NCI-H226 (cell line): ENCODE results near the gene MYO9A.
"Not testable (repeated sequence)": the region's sequence is repeated elsewhere in the genome, so short reads cannot be mapped to it uniquely, and the experiment has no call there.

Experiments
- DNase-seq: peaks from one replicate; pipeline ENCODE4 v3.0.0-alpha.2; 2015

The MYO9A gene

GRCh38 chr15:72139667-72140066, 21.7 kb upstream of the MYO9A start:
- no peak for DNase-seq

- no peak for DNase-seq
These were observed 18.5 kb upstream of the MYO9A start for GRCh38 chr15:72136170-72137051.

GRCh38 chr15:72135719-72136118, 17.8 kb upstream of the MYO9A start:
- DNase-seq: no peak

GRCh38 chr15:72133211-72133610, 15.3 kb upstream of the MYO9A start:
- no peak for DNase-seq

- DNase-seq: no peak
These were observed 14.0 kb upstream of the MYO9A start for GRCh38 chr15:72131922-72132321.

- no peak for DNase-seq
These were observed 12.3 kb upstream of the MYO9A start for GRCh38 chr15:72130272-72130671.

- no peak for DNase-seq
These were observed 10.4 kb upstream of the MYO9A start for GRCh38 chr15:72128359-72128758.

GRCh38 chr15:72127724-72128322, 9.9 kb upstream of the MYO9A start:
- no peak for DNase-seq

- DNase-seq: no peak
These were observed 6.3 kb upstream of the MYO9A start for GRCh38 chr15:72124218-72124617.

- peak; percentile 81 for DNase-seq
These were observed 399 bp downstream of the MYO9A start for GRCh38 chr15:72117486-72118016.

- no peak for DNase-seq
These were observed 1.0 kb downstream of the MYO9A start for GRCh38 chr15:72116731-72117485.

GRCh38 chr15:72113347-72114031, 4.5 kb downstream of the MYO9A start:
- DNase-seq: no peak

GRCh38 chr15:72112805-72113204, 5.1 kb downstream of the MYO9A start:
- no peak for DNase-seq

- DNase-seq: no peak
These were observed 5.8 kb downstream of the MYO9A start for GRCh38 chr15:72112116-72112515.

- no peak for DNase-seq
These were observed 7.6 kb downstream of the MYO9A start for GRCh38 chr15:72110355-72110754.

- no peak for DNase-seq
These were observed 11.9 kb downstream of the MYO9A start for GRCh38 chr15:72106068-72106467.

- no peak for DNase-seq
These were observed 12.8 kb downstream of the MYO9A start for GRCh38 chr15:72105111-72105510.

GRCh38 chr15:72100551-72100950, 17.4 kb downstream of the MYO9A start:
- DNase-seq: not testable (repeated sequence)

- DNase-seq: no peak
These were observed 18.8 kb downstream of the MYO9A start for GRCh38 chr15:72099155-72099554.

- DNase-seq: no peak
These were observed 19.9 kb downstream of the MYO9A start for GRCh38 chr15:72098040-72098439.

GRCh38 chr15:72096796-72097195, 21.2 kb downstream of the MYO9A start:
- no peak for DNase-seq

- no peak for DNase-seq
These were observed 25.3 kb downstream of the MYO9A start for GRCh38 chr15:72092691-72093090.

GRCh38 chr15:72092006-72092405, 25.9 kb downstream of the MYO9A start:
- DNase-seq: peak; percentile 40
